ENCODE data around the gene ARF6.

Gene ARF6

GRCh38 chr14:49858383-49858782, 34.5 kb upstream of the ARF6 start (continued):
- TF ChIP-seq ZC3H10 (CRISPR knock-in tag; IDR thresholded peaks at IDR 0.05), result no peak

GRCh38 chr14:49860988-49861698, 31.7 kb upstream of the ARF6 start:
- ATAC-seq, result no peak
- TF ChIP-seq PPARA (CRISPR knock-in tag; IDR thresholded peaks at IDR 0.05; ENCODE audit: borderline replicate concordance), result no peak
- TF ChIP-seq TCF4 (CRISPR knock-in tag; IDR thresholded peaks at IDR 0.05; ENCODE audit: borderline replicate concordance), result no peak
- TF ChIP-seq CSRNP3 (CRISPR knock-in tag; IDR thresholded peaks at IDR 0.05), result no peak

GRCh38 chr14:49861699-49862088, 31.2 kb upstream of the ARF6 start:
- peak; percentile 58 for ATAC-seq

GRCh38 chr14:49862089-49862673, 30.7 kb upstream of the ARF6 start:
- no peak for TF ChIP-seq BACH2 (CRISPR knock-in tag; IDR thresholded peaks at IDR 0.05; ENCODE audit: borderline replicate concordance)
- TF ChIP-seq ZNF70 (CRISPR knock-in tag; IDR thresholded peaks at IDR 0.05), result no peak
- TF ChIP-seq POU6F1 (CRISPR knock-in tag; IDR thresholded peaks at IDR 0.05; ENCODE audit: borderline replicate concordance, low read depth), result 0 out of 2 replicates have a peak, but pooled peaks have one; percentile 53
- TF ChIP-seq TCF4 (CRISPR knock-in tag; IDR thresholded peaks at IDR 0.05; ENCODE audit: borderline replicate concordance), result no peak
- ATAC-seq, result peak; percentile 42

More at GRCh38 chr14:49861699-49862088, 31.2 kb upstream of the ARF6 start:
- TF ChIP-seq CSDC2 (CRISPR knock-in tag; IDR thresholded peaks at IDR 0.05) (no peak), ESRRG (CRISPR knock-in tag; IDR thresholded peaks at IDR 0.05) (no peak), BACH2 (CRISPR knock-in tag; IDR thresholded peaks at IDR 0.05; ENCODE audit: borderline replicate concordance) (no peak), TOX (CRISPR knock-in tag; IDR thresholded peaks at IDR 0.05; ENCODE audit: borderline replicate concordance) (no peak), CREB5 (CRISPR knock-in tag; IDR thresholded peaks at IDR 0.05; ENCODE audit: low read depth) (no peak), ZNF565 (CRISPR knock-in tag; conservative IDR thresholded peaks at IDR 0.05; ENCODE audit: low read depth) (no peak), PPARA (CRISPR knock-in tag; IDR thresholded peaks at IDR 0.05; ENCODE audit: borderline replicate concordance) (no peak), ISL1 (CRISPR knock-in tag; IDR thresholded peaks at IDR 0.05) (no peak), ARNTL (CRISPR knock-in tag; IDR thresholded peaks at IDR 0.05; ENCODE audit: borderline replicate concordance, low read depth) (no peak), TCF4 (CRISPR knock-in tag; IDR thresholded peaks at IDR 0.05; ENCODE audit: borderline replicate concordance) (no peak), CSRNP3 (CRISPR knock-in tag; IDR thresholded peaks at IDR 0.05) (no peak)

- TF ChIP-seq ISL1 (CRISPR knock-in tag; IDR thresholded peaks at IDR 0.05), result no peak
- no peak for TF ChIP-seq TCF4 (CRISPR knock-in tag; IDR thresholded peaks at IDR 0.05; ENCODE audit: borderline replicate concordance)
- no peak for ATAC-seq
Measured at GRCh38 chr14:49863487-49864281, 29.2 kb upstream of the ARF6 start.

- no peak for ATAC-seq
- no peak for TF ChIP-seq RARB (CRISPR knock-in tag; IDR thresholded peaks at IDR 0.05)
- no peak for TF ChIP-seq ZNF70 (CRISPR knock-in tag; IDR thresholded peaks at IDR 0.05)
- TF ChIP-seq BACH2 (CRISPR knock-in tag; IDR thresholded peaks at IDR 0.05; ENCODE audit: borderline replicate concordance), result no peak
- no peak for TF ChIP-seq CSDC2 (CRISPR knock-in tag; IDR thresholded peaks at IDR 0.05)
- TF ChIP-seq PATZ1 (CRISPR knock-in tag; IDR thresholded peaks at IDR 0.05; ENCODE audit: borderline replicate concordance), result no peak
- no peak for TF ChIP-seq ZNF565 (CRISPR knock-in tag; conservative IDR thresholded peaks at IDR 0.05; ENCODE audit: low read depth)
- TF ChIP-seq PPARA (CRISPR knock-in tag; IDR thresholded peaks at IDR 0.05; ENCODE audit: borderline replicate concordance), result no peak
- TF ChIP-seq GLIS3 (CRISPR knock-in tag; IDR thresholded peaks at IDR 0.05), result no peak
- no peak for TF ChIP-seq ZNF8 (CRISPR knock-in tag; IDR thresholded peaks at IDR 0.05)
Measured at GRCh38 chr14:49865431-49865859, 27.4 kb upstream of the ARF6 start.
